ENCODE measurements around the gene SFI1.
"Not testable (repeated sequence)": the region's sequence is repeated elsewhere in the genome, so short reads cannot be mapped to it uniquely, and the experiment has no call there.

The SFI1 gene

GRCh38 chr22:31508536-31508935 is 12.2 kb downstream of the SFI1 start:
- H3K4me3 ChIP-seq (replicated peaks; ENCODE audit: low read depth, low read length), result no peak overlapping the region
- H3K27me3 ChIP-seq (replicated peaks; ENCODE audit: control insufficient read depth, insufficient read depth, low read length), result no peaks in the 10 kb centered on the region
- no peak for DNase-seq (ENCODE audit: extremely low read depth, insufficient read length)
- H3K36me3 ChIP-seq (ENCODE audit: control insufficient read depth, insufficient read depth, low read length), result peaks cover 5% of the 10 kb centered on the region
- no peak for TF ChIP-seq CTCF (IDR thresholded peaks at IDR 0.05; ENCODE audit: insufficient read depth, low read length, poor library complexity, severe bottlenecking)

- no peak for DNase-seq (ENCODE audit: extremely low read depth, insufficient read length)
- Histone ChIP-seq H3K36me3 (ENCODE audit: control insufficient read depth, insufficient read depth, low read length) (peaks cover 5% of the 10 kb centered on the region), H3K27me3 (replicated peaks; ENCODE audit: control insufficient read depth, insufficient read depth, low read length) (no peaks in the 10 kb centered on the region), H3K4me3 (replicated peaks; ENCODE audit: low read depth, low read length) (no peak overlapping the region)
- TF ChIP-seq CTCF (IDR thresholded peaks at IDR 0.05; ENCODE audit: insufficient read depth, low read length, poor library complexity, severe bottlenecking), result no peak
These were observed 12.9 kb downstream of the SFI1 start for GRCh38 chr22:31509061-31509762.

- TF ChIP-seq CTCF (IDR thresholded peaks at IDR 0.05; ENCODE audit: insufficient read depth, low read length, poor library complexity, severe bottlenecking), result no peak
- no peak for DNase-seq (ENCODE audit: extremely low read depth, insufficient read length)
- peaks cover 3% of the 10 kb centered on the region for H3K36me3 ChIP-seq (ENCODE audit: control insufficient read depth, insufficient read depth, low read length)
- no peak overlapping the region for H3K4me3 ChIP-seq (replicated peaks; ENCODE audit: low read depth, low read length)
- H3K27me3 ChIP-seq (replicated peaks; ENCODE audit: control insufficient read depth, insufficient read depth, low read length), result no peaks in the 10 kb centered on the region
These were observed 23.7 kb downstream of the SFI1 start for GRCh38 chr22:31520051-31520450.

- DNase-seq (ENCODE audit: extremely low read depth, insufficient read length); H3K36me3 ChIP-seq (ENCODE audit: control insufficient read depth, insufficient read depth, low read length); H3K4me3 ChIP-seq (replicated peaks; ENCODE audit: low read depth, low read length); H3K27me3 ChIP-seq (replicated peaks; ENCODE audit: control insufficient read depth, insufficient read depth, low read length): not testable (repeated sequence)
These were observed 27.8 kb downstream of the SFI1 start for GRCh38 chr22:31524132-31524531.

- Histone ChIP-seq H3K4me3 (replicated peaks; ENCODE audit: low read depth, low read length) (no peak overlapping the region), H3K36me3 (ENCODE audit: control insufficient read depth, insufficient read depth, low read length) (peaks cover 2% of the 10 kb centered on the region)
- no peak for TF ChIP-seq CTCF (IDR thresholded peaks at IDR 0.05; ENCODE audit: insufficient read depth, low read length, poor library complexity, severe bottlenecking)
These were observed 29.9 kb downstream of the SFI1 start for GRCh38 chr22:31526270-31526669.

GRCh38 chr22:31530823-31531195 is 34.5 kb downstream of the SFI1 start:
- no peak for DNase-seq (ENCODE audit: extremely low read depth, insufficient read length)
- no peaks in the 10 kb centered on the region; the same call in 1 of the 2 replicates for H3K36me3 ChIP-seq (ENCODE audit: control insufficient read depth, insufficient read depth, low read length)
- no peak overlapping the region for H3K4me3 ChIP-seq (replicated peaks; ENCODE audit: low read depth, low read length)
- no peak for TF ChIP-seq CTCF (IDR thresholded peaks at IDR 0.05; ENCODE audit: insufficient read depth, low read length, poor library complexity, severe bottlenecking)
- H3K27me3 ChIP-seq (replicated peaks; ENCODE audit: control insufficient read depth, insufficient read depth, low read length), result no peaks in the 10 kb centered on the region

More at GRCh38 chr22:31526270-31526669, 29.9 kb downstream of the SFI1 start:
- H3K27me3 ChIP-seq (replicated peaks; ENCODE audit: control insufficient read depth, insufficient read depth, low read length), result no peaks in the 10 kb centered on the region
- no peak for DNase-seq (ENCODE audit: extremely low read depth, insufficient read length)

Measured in GM06990 (cell line).